Measurements from ENCODE around the gene ZC3H13.

Gene ZC3H13

GRCh38 chr13:46041419-46041839, 11.1 kb downstream of the ZC3H13 start:
- TF ChIP-seq GATA2 (IDR thresholded peaks at IDR 0.05; ENCODE audit: low read depth, low read length) = no peak
- no peak for TF ChIP-seq GATA3 (IDR thresholded peaks at IDR 0.05; ENCODE audit: low read depth, low read length)

DNA sequence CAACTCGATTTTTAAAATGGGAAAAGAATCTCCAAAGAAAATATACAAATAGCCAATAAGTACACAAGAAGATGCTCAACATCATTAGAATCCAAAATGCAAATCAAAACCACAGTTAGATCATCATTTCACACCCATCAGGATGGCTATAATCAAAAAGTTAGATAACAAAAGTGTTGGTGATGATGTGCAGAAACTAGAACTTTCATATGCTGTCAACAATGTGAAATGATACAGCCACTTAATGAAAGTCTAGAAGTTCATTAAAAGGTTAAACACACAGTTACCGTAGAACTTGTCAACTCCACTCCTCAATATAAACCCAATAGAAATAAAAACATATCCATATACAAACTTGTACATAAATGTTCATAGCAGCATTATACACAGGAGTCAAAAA, 11.8 kb downstream of the ZC3H13 start:
- TF ChIP-seq GATA2 (IDR thresholded peaks at IDR 0.05; ENCODE audit: low read depth, low read length) (no peak), GATA3 (IDR thresholded peaks at IDR 0.05; ENCODE audit: low read depth, low read length) (no peak)

GRCh38 chr13:46039411-46040182, 12.9 kb downstream of the ZC3H13 start:
- TF ChIP-seq GATA2 (IDR thresholded peaks at IDR 0.05; ENCODE audit: low read depth, low read length) (no peak), GATA3 (IDR thresholded peaks at IDR 0.05; ENCODE audit: low read depth, low read length) (no peak)

- TF ChIP-seq GATA2 (IDR thresholded peaks at IDR 0.05; ENCODE audit: low read depth, low read length) (no peak), GATA3 (IDR thresholded peaks at IDR 0.05; ENCODE audit: low read depth, low read length) (no peak)
Observed at GRCh38 chr13:46038296-46038695, 14.2 kb downstream of the ZC3H13 start.

DNA sequence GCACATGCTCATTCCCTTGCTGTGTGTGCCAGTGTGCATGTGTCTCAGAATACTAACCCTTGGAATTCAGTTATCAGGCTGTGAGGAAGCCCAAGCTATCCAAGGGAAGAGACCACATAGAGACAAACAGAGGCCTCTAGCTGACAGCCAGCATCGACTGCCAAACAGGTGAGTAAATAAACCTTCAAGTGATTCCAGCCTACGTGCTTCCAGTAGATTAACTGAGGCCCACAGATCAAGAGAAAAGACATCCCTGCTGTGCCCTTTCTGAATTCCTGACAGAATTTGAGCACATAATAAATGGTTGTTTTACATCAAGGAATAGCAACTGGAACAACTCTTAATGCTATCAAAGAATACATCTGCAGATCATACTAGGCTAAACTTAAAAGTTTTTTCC, 17.5 kb downstream of the ZC3H13 start:
- no peak for TF ChIP-seq GATA3 (IDR thresholded peaks at IDR 0.05; ENCODE audit: low read depth, low read length)
- TF ChIP-seq GATA2 (IDR thresholded peaks at IDR 0.05; ENCODE audit: low read depth, low read length) = no peak

GRCh38 chr13:46032341-46032740, 20.2 kb downstream of the ZC3H13 start:
- TF ChIP-seq GATA3 (IDR thresholded peaks at IDR 0.05; ENCODE audit: low read depth, low read length) (no peak), GATA2 (IDR thresholded peaks at IDR 0.05; ENCODE audit: low read depth, low read length) (no peak)

DNA sequence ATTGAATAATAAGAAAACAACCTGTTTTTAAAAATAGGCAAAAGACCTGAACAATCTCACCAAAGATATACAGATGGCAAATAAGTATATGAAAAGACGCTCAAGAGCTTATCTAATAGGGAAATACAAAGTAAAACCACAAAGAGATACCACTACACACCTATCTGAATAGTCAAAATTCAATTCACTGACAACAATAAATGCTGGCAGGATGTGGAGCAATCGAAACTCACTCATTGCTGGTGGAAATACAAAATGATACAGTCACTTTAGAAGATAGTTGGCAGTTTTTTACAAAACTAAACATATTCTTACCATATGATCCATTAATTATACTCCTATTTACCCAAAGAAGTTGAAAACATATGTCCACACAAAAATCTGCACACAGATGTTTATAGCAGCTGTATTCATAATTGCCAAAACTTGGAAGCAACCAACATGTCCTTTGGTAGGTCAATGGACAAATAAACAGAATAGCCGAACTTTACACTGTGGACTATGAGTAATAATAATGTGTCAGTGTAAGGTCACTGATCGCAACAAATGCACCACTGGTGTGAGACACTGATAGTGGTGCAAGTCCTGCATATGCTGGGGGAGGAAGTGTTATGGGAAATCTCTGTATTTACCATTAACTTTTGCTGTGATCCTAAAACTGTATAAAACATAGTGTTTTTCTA, 20.8 kb downstream of the ZC3H13 start:
- TF ChIP-seq GATA2 (IDR thresholded peaks at IDR 0.05; ENCODE audit: low read depth, low read length) (no peak), GATA3 (IDR thresholded peaks at IDR 0.05; ENCODE audit: low read depth, low read length) (no peak)

DNA sequence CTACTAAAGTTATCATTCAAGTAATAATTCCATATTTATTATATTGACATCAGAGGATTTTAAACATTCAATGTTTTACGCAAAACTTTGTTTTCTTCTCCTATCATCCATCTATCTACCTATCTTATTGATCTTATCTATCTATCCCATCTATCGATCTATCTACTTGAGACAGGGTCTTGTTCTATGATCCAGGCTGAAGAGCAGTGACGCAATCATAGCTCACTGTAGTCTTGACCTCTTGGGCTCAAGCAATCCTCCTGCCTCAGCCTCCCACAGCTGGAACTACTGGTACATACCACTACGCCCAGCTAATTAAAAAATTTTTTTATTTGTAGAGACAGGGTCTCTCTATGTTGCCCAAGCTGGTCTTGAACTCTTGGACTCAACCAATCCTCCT, 27.4 kb downstream of the ZC3H13 start:
- TF ChIP-seq GATA2 (IDR thresholded peaks at IDR 0.05; ENCODE audit: low read depth, low read length) = no peak
- no peak for TF ChIP-seq GATA3 (IDR thresholded peaks at IDR 0.05; ENCODE audit: low read depth, low read length)

- TF ChIP-seq GATA3 (IDR thresholded peaks at IDR 0.05; ENCODE audit: low read depth, low read length) = no peak
- TF ChIP-seq GATA2 (IDR thresholded peaks at IDR 0.05; ENCODE audit: low read depth, low read length) = no peak
Observed at GRCh38 chr13:46022481-46022880, 30.1 kb downstream of the ZC3H13 start.

DNA sequence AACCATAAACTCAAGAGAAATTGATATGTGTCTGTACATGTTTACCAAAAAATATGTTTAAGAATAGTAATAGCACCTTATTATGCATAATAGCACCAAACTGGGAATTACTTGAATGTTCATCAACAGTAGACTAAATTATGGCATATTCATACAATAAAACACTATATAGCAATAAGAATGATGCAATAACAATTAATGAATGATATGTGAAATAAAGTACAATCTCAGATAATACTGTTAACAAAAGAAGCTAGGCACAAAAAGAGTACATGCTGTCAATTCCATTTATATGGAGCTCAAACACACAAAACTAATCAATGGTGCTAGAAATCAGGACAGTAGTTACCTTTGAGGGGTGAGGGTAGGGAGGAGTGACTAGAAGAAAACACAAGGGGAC, 36.3 kb downstream of the ZC3H13 start:
- TF ChIP-seq GATA3 (IDR thresholded peaks at IDR 0.05; ENCODE audit: low read depth, low read length) (no peak), GATA2 (IDR thresholded peaks at IDR 0.05; ENCODE audit: low read depth, low read length) (no peak)

DNA sequence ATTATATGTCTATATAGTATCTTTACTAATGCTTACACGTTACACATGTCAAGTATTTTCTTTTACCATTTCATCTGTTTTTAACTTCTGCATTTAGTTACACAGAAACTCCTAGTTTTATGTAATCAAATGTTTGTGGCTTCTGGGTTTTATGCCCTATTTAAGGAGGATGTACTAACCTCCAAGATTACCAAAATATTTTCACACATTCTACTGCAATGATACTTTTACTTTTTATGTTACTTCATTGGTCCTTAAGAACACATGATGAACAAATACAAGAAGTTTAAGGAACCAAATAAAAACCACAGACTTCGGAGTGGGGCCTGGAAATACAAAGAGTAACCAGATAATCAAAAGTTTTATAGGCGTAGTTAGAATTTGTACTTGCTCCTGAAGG, 37.2 kb downstream of the ZC3H13 start:
- no peak for TF ChIP-seq GATA2 (IDR thresholded peaks at IDR 0.05; ENCODE audit: low read depth, low read length)
- TF ChIP-seq GATA3 (IDR thresholded peaks at IDR 0.05; ENCODE audit: low read depth, low read length) = no peak

- no peak for TF ChIP-seq GATA2 (IDR thresholded peaks at IDR 0.05; ENCODE audit: low read depth, low read length)
- no peak for TF ChIP-seq GATA3 (IDR thresholded peaks at IDR 0.05; ENCODE audit: low read depth, low read length)
Observed at GRCh38 chr13:46012404-46012803, 40.1 kb downstream of the ZC3H13 start.

DNA sequence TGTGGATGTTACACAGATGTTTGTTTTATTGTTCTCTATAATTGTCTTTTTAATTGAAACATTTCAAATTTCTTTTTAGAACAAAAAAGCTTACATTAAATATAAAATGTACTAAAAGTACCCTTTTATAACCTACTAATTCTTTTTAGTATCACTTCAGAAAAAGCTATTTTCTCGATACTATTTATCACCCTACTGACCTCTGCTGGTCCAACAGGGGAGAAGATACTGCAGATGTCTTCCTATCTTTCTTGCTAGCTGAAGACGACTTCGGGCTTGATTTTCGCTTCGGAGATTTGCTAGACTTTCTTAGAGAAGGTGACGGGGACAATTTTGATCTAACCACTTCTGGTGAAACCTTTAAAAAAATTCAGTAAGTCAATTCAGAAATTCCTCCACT, 42.4 kb downstream of the ZC3H13 start:
- TF ChIP-seq GATA3 (IDR thresholded peaks at IDR 0.05; ENCODE audit: low read depth, low read length) = no peak

- TF ChIP-seq GATA2 (IDR thresholded peaks at IDR 0.05; ENCODE audit: low read depth, low read length) (no peak), GATA3 (IDR thresholded peaks at IDR 0.05; ENCODE audit: low read depth, low read length) (no peak)
Observed at GRCh38 chr13:46008631-46009030, 43.9 kb downstream of the ZC3H13 start.
